NCI-H2107 (cell line): Measurements from ENCODE around the gene SFXN2.
"Not testable (repeated sequence)": the region's sequence is repeated elsewhere in the genome, so short reads cannot be mapped to it uniquely, and the experiment has no call there.

ENCODE experiments used
- DNase-seq: peaks from one replicate; lab custom pipeline; 2025; lab: John Stamatoyannopoulos, UW

Gene SFXN2

GRCh38 chr10:102753718-102754117 lies 39.3 kb downstream of the SFXN2 start:
- DNase-seq: no peak

- no peak for DNase-seq
Measured at GRCh38 chr10:102757323-102757722, 42.9 kb downstream of the SFXN2 start.

GRCh38 chr10:102758240-102758932 lies 44.0 kb downstream of the SFXN2 start:
- no peak for DNase-seq

GRCh38 chr10:102758933-102759262 lies 44.5 kb downstream of the SFXN2 start:
- not testable (repeated sequence) for DNase-seq

- no peak for DNase-seq
Measured at GRCh38 chr10:102759497-102760210, 45.2 kb downstream of the SFXN2 start.

- no peak for DNase-seq
Measured at GRCh38 chr10:102761981-102762380, 47.5 kb downstream of the SFXN2 start.

- no peak for DNase-seq
Measured at GRCh38 chr10:102762401-102763015, 48.1 kb downstream of the SFXN2 start.

GRCh38 chr10:102763037-102763607 lies 48.7 kb downstream of the SFXN2 start:
- DNase-seq: no peak

- DNase-seq: no peak
Measured at GRCh38 chr10:102764470-102765161, 50.2 kb downstream of the SFXN2 start.

- DNase-seq: no peak
Measured at GRCh38 chr10:102765336-102765735, 50.9 kb downstream of the SFXN2 start.

GRCh38 chr10:102767428-102768160 lies 53.2 kb downstream of the SFXN2 start:
- DNase-seq: no peak

- no peak for DNase-seq
Measured at GRCh38 chr10:102769375-102770107, 55.1 kb downstream of the SFXN2 start.

- no peak for DNase-seq
Measured at GRCh38 chr10:102770108-102770482, 55.7 kb downstream of the SFXN2 start.

GRCh38 chr10:102770792-102771191 lies 56.4 kb downstream of the SFXN2 start:
- no peak for DNase-seq

- DNase-seq: no peak
Measured at GRCh38 chr10:102773320-102773719, 58.9 kb downstream of the SFXN2 start.

GRCh38 chr10:102773986-102774385 lies 59.5 kb downstream of the SFXN2 start:
- no peak for DNase-seq

GRCh38 chr10:102775201-102775934 lies 60.9 kb downstream of the SFXN2 start:
- no peak for DNase-seq

GRCh38 chr10:102775935-102776669 lies 61.7 kb downstream of the SFXN2 start:
- no peak for DNase-seq

- no peak for DNase-seq
Measured at GRCh38 chr10:102776779-102777456, 62.5 kb downstream of the SFXN2 start.
